Posterior cingulate gyrus (tissue), 11 donors: ENCODE measurements around the gene DLG2.

ENCODE experiments used
- DNase-seq, 10 donors: peaks; one replicate each; pipeline versions ENCODE4 v3.0.0 to v3.0.0-alpha.2; 2020 to 2021; ENCODE audit warnings: mixed read lengths in 3 of 10
- intact Hi-C: fragments of 100-400 bp; cut with DNase I; formaldehyde crosslinking; loops from one replicate; pipeline ENCODE4 v1.15.1; 2023

Gene DLG2

GRCh38 chr11:83827520-83827919 lies 1799.6 kb downstream of the DLG2 start:
- no peak for DNase-seq
- intact Hi-C loops = loop anchor here (5.0 kb wide), 2 partner anchors 435 to 700 kb away; no protein-coding TSS in a partner anchor

- no peak for DNase-seq
- intact Hi-C loops = loop anchor here (5.0 kb wide), 2 partner anchors 436 to 701 kb away; no protein-coding TSS in a partner anchor
Measured at GRCh38 chr11:83826078-83826477, 1801.1 kb downstream of the DLG2 start.

DNA sequence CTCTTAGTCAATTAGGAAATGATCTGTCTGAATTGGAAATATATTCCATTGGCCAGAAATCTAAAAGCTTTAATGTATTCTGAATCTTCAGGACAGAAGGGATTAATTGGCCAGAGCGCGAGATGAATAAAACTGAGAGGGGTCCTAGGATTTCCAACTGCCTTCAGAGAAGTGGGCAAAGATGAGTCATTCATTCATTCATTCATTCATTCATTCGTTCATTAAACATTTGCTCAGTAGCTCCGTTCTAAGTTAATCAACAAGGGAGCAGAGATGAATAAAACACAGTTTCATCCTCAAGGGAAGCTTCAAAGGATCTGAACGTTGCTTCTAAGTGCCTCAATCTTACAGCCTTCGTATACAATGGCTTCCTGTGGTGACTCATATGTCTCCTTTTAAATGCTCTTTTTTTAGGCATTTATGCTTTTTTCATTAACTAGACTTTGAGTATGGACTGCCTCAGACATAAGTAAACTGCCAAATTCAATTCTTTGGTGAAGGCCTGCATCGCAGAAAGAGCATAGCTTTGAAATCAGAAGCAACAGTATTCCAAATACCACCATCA lies 1803.6 kb downstream of the DLG2 start:
- DNase-seq = no peak
- intact Hi-C loops = no loop called here

- intact Hi-C loops = loop anchor here (5.0 to 10.0 kb wide), 4 partner anchors 95 to 913 kb away; no protein-coding TSS in a partner anchor
Measured at GRCh38 chr11:83819931-83820549, 1807.1 kb downstream of the DLG2 start.

DNA sequence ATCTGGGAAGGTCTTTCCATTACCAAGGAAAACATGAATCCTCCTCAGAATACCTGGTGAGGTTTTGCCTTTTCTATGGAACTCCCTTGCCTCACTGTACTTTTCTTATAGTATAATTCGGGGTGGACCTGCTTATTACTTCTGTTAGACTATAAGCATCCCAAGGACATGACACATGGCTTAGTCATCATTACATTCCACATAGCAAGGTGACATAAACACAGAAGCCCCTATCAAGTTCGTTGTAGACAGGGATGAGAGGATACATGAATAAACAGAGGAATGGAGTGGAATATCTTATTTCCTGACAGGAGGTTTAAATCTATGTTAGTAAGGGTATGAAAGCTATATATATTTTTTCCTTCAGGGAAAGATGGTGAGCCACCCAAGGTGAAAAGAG lies 1808.8 kb downstream of the DLG2 start:
- DNase-seq = no peak
- intact Hi-C loops = loop anchor here (5.0 to 10.0 kb wide), 4 partner anchors 94 to 911 kb away; no protein-coding TSS in a partner anchor

More at GRCh38 chr11:83819931-83820549, 1807.1 kb downstream of the DLG2 start:
- no peak for DNase-seq

GRCh38 chr11:83816572-83817187 lies 1810.5 kb downstream of the DLG2 start:
- no peak for DNase-seq
- intact Hi-C loops = loop anchor here (1.0 to 10.0 kb wide), 5 partner anchors 92 to 909 kb away; no protein-coding TSS in a partner anchor

GRCh38 chr11:83815736-83816135 lies 1811.4 kb downstream of the DLG2 start:
- intact Hi-C loops = loop anchor here (1.0 to 10.0 kb wide), 5 partner anchors 91 to 908 kb away; no protein-coding TSS in a partner anchor
- DNase-seq = no peak

DNA sequence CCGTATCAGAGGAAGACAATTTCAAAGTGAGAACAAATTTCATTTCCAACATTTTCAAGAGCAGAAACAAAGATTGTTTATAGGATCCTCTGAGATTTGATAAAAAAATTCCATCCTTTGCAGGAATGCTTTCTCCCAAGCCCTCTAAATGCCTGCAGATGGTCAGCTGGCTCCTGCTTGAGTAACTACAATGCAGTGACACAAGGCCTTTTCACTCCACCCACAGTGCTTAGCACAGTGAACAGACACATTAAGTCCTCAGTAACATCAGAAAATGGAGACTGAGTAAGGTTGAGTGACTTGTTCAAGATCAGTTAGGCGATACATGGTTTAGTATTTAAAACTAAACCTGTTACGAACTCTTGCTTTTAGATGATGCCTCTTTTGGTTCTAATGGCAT lies 1813.8 kb downstream of the DLG2 start:
- intact Hi-C loops = loop anchor here (10.0 kb wide), 3 partner anchors 88 to 288 kb away; no protein-coding TSS in a partner anchor
- DNase-seq = no peak

DNA sequence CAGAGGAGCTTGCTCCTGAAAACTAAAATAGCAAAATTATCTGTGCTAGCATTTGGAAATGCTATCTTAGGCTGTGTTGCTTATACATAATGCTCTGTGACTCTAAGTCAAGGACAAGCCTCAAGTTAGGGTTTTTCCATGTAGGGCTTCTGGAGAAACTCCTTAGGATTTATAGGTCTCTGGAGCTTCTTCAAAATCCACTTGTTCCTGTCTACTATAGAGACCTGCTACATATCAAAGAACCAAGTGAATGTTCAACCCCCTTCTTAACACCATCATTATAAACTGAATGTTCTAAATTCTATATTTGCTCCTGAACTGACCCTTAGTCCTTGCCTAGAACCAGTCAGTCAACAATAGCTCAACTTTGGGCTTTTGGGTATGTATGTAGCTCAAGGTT lies 1817.9 kb downstream of the DLG2 start:
- intact Hi-C loops = no loop called here
- DNase-seq = no peak

DNA sequence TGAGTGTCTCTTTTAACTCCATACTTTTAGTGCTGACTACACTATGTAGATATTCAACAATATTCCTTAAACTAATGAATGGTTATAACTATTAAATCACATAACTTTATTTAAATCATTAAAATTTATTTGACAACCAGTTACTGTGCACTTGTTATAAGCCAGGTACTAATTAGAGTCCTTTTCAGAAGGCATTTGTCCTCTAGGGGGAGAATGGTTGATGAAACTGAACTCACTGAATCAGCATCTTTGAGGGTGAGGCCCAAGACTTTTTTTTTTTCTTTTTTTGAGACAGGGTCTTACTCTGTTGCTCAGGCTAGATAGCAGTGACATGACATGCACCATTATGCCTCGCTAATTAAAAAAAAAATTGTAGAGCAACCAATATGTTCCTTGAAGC lies 1825.3 kb downstream of the DLG2 start:
- intact Hi-C loops = no loop called here
- DNase-seq = no peak

DNA sequence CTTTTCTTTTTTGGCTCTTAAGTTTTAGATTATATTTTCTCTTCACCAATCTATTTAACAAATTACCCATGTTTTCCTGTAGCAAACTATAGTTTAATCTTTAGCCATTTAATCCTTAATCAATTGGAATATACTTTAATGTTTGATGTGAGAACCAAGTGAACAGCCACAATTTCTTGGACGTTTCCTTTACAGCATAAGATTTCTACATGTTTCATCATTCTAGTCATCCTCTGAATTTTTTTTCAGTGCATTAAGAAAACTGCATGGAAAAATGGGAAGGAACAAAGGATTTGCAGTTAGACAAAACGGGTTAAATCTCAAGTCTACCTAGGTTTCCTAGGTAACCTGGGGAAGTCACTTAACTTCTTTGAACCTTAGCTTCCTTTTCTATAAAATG lies 1833.8 kb downstream of the DLG2 start:
- intact Hi-C loops = no loop called here
- DNase-seq = no peak

DNA sequence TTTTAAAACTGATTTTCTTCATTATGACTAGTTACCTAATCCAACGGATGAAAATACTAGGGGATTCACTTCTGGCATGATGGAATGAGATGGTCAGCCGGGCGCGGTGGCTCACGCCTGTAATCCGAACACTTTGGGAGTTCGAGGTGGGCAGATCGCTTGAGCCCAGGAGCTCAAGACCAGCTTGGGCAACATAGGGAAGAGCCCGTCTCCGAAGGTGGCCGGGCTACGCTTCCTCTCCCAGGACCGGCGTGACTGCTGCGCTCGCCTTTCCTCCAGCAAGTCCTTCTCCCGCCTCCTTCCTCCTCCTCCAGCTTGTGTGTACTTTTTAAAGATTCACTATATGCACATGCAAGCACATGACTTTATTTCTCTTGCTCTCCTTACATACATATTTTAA lies 1835.6 kb downstream of the DLG2 start:
- peak in 1 of 10 donors; percentile 74 for DNase-seq
- intact Hi-C loops = no loop called here

- DNase-seq = no peak
- intact Hi-C loops = no loop called here
Measured at GRCh38 chr11:83785942-83786341, 1841.2 kb downstream of the DLG2 start.

DNA sequence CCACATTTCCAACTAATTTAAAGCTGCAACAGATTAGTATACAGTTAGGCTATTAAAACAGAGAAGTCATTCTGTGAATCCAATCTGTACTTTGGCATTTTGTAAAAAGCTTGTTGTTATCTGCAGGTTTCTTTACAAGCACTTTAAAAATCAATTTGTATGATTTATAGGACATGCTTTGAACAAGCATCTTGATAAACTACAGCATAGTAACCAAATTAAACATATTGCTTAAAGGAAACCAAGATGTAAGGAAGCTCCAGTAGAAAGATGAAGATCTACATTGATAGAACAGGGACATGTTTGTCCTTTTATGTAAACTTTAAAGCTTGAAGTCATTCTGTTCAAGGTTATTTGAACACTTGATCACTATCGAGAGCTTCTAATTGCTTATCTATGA lies 1842.7 kb downstream of the DLG2 start:
- no peak for DNase-seq
- intact Hi-C loops = no loop called here

DNA sequence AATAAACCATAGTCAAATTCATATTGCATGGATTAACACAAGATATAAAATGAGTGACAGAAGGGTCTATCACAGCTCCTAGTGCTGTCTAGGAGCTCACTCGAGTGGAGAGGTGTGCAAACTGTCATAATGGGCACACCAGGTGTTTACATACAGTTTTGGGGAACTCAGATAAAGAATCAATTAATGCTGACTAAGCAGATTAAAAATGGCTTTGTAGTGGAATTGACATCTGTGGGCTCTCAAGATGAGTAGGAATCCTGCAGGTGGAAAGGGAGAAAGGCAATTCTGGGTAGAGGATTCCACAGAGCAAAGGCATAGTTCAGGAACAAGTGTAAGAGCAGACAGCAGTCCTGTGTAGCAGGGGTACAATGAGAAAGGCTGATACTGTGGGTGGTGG lies 1844.8 kb downstream of the DLG2 start:
- no peak for DNase-seq
- intact Hi-C loops = no loop called here

DNA sequence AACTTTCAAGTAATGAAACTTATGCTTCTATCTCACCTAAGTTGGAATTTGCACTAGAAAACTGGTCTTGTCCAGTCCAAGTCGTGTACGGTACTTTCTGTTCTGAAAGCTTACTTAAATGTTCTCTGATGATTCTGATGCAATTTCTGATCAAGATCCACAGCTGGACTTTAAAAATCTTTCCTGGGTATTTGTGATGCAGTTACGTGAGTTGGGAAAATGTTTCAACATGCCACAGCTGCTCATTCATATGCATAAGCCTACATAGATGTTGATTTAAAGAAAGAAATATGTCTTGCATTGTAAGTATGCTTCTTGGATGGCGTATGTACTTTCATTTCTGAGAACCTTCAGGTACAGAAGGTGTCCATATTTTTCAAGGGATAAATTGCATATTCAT lies 1847.3 kb downstream of the DLG2 start:
- intact Hi-C loops = no loop called here
- no peak for DNase-seq

DNA sequence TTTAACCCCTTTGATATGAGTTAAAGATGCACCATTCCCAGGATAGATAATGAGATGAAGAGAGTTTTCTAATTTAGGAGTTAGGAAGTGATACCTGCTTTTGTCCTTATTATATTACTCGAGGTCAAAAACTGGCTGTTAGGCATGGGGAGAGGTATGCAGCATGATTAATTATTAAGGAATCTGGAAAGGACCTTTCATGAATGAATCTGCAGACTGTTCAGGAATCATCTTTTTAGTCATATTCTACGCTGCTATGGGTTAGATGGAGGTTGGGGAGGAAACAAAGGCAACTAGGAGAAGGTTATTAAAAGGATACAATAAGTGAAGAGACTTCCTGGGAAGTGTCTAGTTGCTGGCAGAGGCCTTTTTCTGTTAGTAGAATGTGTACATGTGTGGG lies 1848.5 kb downstream of the DLG2 start:
- intact Hi-C loops = no loop called here
- DNase-seq = no peak

GRCh38 chr11:83773950-83774880 lies 1852.9 kb downstream of the DLG2 start:
- intact Hi-C loops = no loop called here
- DNase-seq = no peak

DNA sequence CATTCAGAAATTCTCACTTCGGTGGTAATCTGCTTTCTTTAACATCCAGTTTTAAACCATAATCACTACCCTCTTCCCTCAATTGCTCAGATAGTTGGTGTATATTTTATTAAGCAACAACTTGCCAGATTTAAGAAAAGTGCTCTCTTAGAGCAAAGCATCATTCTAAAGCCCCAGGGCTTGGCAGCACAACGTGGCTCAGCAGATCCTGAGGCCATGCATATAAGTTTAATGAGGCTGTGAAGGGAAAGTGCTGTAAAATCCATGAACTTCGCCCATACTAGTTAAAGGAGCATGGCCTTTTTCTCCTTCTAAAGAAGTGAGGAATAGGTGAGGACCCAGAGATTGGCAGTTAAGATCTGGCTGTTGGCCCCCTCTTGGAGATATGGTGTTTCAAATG lies 1858.7 kb downstream of the DLG2 start:
- intact Hi-C loops = no loop called here
- no peak for DNase-seq

DNA sequence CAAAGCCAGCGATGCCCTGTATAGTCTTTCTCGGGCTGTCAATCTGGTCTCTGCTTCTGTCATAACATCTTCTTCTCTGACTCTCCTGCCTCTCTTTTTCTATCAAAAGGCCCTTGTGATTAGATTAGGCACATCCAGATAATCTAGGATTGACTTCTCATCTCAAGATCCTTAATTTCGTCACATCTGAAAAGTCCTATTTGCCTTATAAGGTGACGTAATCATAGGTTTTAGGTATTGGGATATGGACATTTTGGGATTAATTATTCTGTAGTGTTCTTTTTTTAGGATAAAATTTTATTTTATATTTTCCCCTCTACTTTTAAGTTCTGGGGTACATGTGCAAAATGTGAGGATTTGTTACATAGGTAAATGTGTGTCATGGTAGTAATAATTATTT lies 1860.2 kb downstream of the DLG2 start:
- DNase-seq = no peak
- intact Hi-C loops = no loop called here

GRCh38 chr11:83764643-83765042 lies 1862.5 kb downstream of the DLG2 start:
- no peak for DNase-seq
- intact Hi-C loops = no loop called here
